RPMI8226 (cell line): ENCODE measurements around the gene GMDS.
"Not testable (repeated sequence)": the region's sequence is repeated elsewhere in the genome, so short reads cannot be mapped to it uniquely, and the experiment has no call there.

Experiments used
- DNase-seq: peaks from one replicate; pipeline ENCODE4 v3.0.0-alpha.2; 2015

GMDS gene

DNA sequence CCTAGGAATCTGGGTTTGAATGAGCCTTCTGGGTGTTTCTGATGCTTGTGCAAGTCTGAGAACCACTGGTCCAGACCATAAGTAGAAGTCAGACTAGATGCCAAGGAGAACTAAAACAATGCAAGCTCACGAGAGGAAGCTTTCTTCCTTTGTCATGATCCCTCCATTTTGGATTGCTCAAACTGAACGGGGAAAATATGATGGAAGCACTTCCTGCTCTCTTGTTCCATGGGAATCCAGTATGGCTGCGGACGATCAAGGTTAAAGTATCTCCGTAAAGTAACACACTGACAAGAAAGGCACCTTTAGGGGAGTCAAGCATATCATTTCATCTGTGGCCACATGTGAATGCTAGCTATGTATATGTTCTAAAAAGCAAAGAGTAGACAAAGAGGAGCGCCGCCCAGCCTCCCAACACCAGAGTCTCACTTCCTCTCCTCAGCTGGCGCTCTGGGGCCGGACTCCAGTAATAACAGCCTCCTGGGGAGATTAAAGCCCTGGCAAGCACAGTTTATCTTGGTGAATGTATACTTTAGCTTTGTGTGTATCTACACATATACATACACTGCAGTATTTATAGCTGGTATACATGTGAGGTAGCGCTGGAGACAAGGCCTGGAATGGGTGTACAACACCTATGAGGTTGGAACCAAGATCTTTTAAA, 547.6 kb downstream of the GMDS start:
- no peak for DNase-seq

DNA sequence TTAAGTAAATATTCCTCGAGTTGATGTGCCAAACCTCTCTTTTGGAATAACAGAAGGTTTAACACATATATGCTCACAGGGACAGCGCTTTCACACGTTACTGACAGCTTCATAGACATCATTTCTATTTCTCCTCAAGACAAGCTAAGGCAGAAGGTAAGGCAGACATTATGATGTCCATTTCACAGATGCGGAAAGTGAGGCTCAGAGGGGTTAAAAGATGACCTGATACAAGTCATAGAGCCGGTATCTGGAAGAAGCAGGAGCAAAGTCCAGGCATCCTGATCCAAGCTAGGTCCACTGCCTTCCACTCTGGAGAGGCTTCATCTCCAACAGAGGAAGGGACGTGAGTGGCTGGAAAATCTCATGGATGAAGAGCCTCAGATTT, 548.9 kb downstream of the GMDS start:
- no peak for DNase-seq

DNA sequence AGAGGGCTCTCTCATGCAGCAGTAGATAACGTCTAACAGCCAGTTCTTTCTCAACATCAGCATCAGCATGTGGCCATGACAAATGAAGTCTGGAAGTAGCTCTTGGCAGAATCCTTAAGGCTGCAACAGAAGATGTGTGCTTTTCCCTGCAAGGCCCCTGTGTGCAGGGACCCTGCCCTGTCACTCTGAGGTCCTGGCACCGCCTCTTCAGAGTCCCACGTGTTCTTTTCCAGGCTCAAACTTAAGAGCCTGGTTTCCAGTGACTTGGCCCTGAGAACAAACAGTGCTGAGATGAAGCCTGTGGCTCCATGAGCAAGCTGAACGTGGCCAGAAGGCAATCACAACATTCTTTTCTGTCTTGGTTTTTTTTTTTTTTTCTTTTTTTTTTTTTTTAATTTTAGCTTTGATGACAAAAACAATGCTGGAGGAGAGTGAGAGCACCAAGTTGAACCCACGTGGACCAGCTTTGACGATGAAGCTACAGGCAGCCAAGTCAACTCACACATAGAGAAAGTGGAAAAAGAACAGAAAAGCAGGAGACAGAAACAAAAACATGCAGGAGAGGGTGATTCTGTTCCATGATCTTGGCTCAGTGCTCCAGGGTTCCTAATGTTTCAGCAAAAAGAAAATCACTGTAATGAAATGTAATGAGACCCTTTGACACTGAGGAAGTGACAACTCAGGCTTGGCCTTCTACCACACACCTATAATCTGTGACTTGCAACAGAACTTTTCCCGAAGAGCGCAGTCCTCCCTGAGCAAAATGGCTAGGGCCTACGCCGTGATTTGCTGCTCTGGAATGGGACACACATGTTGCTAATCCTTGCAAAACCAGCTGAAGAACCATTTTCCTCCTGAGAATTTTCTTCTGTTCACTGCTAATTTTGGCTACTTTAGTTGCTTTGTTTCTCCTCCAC, 549.6 kb downstream of the GMDS start:
- DNase-seq = no peak

DNA sequence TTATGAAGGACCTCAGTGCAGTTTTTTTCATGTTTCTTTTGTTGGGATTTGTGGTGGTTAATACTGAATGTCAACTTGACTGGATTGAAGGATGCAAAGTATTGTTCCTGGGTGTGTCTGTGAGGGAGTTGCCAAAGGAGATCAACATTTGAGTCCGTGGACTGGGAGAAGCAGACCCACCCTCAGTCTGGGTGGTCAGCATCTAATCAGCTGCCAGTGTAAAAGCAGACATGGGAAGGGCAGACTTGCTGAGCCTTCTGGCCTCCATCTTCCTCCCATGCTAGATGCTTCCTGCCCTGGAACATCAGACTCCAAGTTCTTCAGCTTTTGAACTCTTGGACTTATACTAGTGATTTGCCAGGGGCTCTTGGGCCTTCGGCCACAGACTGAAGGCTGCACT, 553.6 kb downstream of the GMDS start:
- DNase-seq = not testable (repeated sequence)

DNA sequence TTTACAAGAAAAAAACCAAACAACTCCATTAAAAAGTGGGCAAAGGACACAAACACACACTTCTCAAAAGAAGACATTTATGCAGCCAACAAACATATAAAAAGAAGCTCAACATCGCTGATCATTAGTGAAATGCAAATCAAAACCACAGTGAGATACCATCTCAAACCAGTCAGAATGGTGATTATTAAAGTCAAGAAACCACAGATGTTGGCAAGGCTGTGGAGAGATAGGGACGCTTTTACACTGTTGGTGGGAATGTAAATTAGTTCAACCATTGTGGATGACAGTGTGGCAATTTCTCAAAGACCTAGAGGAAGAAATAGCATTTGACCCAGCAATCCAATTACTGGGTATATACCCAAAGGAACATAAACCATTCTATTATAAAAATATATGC, 554.7 kb downstream of the GMDS start:
- DNase-seq = not testable (repeated sequence)

DNA sequence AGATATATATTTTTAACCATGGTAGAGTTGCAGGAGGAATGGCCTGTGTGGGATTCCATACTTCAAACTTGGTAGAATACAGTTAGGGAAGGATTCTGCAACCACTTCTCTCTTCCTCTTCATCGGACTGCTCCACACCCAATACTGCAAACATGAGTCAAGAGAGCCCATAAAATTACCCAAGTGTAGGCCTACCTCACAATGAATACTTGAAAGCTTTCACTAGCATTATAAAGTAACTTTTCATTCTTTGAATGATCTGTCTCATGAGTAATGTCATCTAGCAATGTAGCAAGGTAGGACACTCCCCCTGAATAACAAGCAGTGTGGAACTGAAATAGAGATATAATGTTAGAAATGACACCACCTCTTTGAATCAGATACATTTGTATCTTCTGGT, 556.3 kb downstream of the GMDS start:
- no peak for DNase-seq

DNA sequence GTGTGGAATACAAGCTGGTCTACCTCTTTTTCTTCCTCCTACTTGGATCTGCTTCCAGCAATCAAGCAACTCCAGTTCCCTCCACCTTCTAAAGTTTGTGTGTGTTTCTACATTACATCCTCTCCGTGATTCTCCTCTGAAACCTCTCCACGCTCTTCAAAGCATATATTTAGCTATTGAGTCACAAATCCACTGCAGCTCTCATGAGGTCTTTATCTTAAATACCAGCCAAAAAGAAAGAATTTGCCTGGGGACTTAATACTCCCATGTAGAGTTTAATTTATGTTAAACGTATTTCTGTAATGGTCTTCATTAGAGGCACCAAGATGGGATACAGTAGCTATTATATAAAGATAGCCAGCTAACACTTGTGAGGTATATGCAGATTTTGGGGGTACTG, 557.0 kb downstream of the GMDS start:
- no peak for DNase-seq

DNA sequence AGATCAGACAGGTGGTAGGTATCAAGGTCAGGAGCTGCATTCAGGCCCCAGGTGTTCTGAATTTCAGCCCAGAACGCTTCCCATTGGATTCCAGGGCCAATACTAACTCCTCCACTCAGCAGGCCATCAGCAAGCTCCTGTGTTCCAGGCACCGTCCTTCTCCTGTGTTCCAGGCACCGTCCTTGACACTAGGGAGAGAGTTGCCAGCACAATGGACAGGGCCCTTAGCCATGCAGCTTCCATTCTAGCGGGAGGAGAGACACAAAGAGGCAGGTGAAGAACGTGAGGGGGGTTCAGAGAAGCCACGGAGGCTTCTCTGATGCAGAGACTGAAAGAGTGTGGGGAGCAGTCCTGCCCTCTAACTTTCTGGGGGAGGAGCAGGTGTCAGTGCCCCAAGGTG, 558.0 kb downstream of the GMDS start:
- DNase-seq = no peak

DNA sequence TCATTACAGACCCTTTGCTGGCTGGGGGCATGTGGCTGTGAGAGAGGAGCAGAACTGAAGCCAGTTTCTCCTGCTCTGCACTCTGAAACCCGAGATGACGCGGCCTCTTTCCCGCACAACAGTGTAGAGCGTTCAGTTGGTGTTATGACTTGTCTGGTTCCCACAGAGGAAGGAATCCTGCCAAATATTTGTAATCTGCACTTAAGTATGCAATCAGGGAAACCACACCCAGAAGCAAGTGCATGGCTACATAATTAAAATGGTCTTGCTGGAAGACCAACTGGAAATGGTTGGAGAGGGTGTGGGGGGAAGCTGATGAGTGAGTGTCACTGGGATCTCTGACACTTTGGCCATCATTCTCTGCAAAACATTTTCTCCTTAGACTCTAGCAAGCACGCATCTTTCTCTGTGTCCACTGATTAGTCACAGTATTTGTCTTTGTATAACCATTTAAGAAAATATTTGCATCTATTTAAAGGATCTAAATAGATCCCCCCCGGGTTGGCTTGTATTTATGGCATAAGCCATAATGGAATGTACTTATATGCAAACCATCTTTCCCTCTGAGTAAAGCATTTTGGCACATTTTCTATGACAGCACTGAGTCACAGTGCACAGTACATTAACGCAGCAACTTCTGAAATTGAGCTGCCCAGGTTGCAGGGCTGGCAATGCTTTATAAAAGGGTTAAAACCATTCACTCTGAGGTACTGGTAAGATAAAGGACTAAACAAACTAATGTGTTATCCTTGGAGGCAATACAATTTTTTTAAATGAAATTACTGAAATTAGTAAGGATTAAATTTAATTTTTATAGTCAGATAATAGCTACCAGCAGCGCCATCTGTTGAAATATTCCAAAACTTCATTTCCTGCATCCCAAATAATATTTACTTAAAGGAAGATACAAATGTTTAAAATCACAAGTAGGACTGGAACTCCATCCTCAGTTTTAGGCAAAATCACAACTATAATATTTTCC, 559.0 kb downstream of the GMDS start:
- DNase-seq = no peak

DNA sequence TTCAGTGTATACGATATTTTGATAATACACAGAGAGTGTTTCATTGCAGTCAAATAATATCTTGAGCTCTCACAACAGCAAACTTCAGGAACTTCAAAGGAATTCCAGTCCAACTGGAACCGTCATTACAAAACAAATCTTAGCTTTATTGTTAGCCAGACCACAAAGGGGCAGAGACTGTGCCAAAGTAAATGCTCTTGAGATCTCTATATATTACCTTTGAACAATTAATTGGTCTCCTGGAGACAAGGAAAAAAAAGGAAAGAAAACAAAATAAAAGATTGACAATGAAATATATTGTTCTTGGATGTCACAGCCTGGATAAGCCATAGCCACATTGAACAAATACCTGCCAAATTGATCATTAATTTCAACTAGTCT, 565.7 kb downstream of the GMDS start:
- no peak for DNase-seq

DNA sequence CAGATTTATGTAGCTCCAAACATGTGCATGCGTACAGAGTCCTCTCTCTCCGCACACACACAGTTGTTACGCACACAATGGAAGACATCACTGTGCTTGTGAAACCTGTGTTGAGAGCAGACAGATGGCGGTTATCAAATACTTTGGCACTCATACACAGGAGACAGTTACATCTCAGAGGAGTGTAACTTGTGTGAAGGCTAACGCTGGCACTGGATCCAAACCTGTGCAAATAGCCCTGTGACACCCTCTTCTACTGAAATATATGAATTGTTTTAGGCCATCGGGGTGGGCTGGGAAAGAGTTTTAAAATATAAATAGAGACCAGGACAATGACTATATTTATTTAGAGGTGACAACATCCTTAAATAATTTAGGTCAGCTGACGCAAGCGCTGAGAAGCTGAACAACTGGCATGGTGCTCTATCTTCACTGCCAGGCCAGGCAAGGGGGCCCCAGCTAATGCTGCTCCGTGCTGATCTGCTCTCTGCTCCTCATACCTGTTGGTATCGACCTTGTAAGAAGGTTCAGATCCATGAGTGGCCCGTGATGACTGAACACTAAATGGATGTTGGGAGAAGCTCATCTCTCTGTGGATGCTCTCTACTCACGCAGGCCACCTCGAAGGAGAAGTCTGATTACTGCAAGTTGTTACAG, 566.2 kb downstream of the GMDS start:
- no peak for DNase-seq

DNA sequence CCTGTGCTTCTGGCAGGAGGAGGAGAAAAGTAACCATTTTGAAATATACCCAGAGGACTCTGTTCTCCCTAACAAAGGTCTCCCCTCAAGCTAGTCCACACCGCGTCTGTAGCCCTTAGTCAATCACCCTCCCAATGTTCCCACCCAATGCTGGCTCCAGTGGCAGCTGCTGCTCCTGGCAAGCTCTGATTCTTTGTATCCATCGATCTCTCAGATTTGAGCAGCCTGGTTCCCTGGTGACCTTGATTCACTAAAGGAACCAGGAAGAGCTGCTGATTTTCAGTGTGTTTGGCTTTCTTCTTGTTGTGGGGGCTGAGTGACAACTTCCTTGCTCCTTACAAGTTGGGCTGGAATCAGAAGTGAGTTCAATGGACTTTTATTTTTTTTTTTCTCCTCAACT, 567.2 kb downstream of the GMDS start:
- no peak for DNase-seq

DNA sequence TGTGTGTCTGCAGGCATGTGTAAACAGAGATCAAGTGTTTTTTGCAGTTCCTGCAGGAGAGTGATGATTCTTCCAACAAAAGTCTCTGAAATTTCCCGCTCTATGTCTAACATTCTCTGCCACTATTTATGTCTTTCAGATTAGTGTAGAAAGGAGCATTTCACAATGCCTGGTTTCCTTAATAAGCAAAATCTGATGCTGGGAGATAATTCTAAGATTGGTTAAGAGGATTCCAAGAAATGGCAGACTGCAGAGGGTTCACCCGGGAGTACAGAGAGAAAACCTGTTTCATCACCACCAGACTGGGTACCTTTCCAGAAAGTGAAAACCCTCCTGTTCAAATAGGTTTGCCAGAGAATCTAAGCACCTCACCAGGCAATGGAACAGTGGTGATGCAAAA, 573.0 kb downstream of the GMDS start:
- no peak for DNase-seq

DNA sequence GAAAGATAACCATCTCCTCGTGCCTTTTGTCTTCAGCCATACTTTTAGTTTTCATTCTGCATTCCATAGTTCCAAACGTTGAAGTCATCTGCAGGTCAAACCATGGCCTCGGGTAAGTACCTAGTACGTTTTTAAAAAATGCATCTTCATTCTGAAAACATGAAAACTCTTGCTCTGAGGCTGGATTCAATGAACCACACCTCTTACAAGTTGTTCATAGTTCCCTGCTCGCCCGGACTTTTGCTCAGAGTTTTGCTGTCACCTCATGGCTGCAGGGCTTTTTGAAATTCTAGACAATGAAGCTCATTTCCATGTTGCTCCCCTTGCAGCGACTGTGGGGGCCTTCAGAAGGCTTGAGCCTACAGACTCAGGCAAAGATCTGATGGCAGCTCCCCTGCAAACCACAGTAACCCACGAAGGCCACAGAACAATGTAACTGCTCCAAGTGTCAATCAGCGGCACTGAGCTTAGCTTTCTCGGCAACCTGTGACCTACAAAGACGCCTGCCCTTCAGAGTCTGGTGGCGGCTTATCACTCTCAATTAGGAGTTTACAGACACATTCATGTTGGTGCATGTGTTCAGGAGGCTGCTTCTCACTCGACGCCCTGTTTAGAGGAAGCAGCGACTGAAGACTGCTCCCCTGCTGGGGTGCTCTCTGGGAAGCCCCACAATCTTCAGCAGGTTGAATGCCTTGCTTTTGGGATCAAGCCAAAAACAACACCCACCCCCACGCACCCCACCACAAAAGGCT, 574.5 kb downstream of the GMDS start:
- no peak for DNase-seq

DNA sequence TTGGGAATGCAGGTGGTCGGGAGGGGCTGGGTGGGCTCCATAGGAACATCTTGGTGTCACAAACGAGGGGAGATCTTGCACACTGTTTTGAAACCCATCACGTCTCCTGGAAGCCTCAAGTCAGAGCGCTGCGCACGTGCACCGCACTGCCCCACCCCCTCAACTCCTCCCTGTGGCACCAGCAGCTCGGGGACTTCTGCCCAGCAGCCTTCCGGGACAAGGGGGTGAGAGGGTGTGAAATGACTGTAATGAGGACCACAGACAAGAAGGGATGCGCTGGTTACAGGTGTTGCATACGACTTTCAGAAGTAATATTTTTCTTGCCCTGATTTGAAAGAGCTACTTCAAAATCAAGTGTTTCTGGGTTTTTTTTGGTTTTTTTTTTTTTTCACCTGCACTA, 575.4 kb downstream of the GMDS start:
- DNase-seq = no peak

DNA sequence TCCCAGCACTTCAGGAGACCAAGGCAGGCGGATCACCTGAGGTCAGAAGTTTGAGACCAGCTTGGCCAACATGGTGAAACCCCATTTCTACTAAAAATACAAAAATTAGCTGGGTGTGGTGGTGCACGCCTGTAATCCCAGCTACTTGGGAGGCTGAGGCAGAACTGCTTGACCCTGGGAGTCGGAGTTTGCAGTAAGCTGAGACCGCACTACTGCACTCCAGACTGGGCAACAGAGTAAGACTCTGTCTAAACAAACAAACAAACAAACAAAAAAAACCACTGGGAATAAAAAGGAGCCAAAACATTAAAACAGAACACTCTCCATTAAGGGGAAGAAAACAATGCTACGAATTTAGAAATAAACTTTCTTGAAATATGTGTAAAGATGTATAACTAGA, 576.9 kb downstream of the GMDS start:
- not testable (repeated sequence) for DNase-seq

DNA sequence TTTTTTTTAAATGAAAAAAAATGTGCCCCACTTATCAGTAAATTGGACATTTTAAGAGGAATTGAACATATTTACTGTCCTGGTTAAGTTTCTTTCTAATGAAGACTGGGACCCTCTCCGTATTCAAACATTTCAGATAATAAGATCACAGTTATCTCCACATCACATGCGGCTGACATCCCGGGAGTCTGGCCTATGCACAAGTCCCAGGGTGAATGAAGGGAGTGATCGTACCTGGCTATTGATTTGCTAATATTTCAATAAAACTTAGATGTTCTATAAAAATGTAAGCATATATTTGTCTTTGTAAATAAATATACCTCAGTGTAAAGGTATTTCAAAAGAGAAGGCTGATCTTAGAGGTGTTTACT, 577.6 kb downstream of the GMDS start:
- no peak for DNase-seq

DNA sequence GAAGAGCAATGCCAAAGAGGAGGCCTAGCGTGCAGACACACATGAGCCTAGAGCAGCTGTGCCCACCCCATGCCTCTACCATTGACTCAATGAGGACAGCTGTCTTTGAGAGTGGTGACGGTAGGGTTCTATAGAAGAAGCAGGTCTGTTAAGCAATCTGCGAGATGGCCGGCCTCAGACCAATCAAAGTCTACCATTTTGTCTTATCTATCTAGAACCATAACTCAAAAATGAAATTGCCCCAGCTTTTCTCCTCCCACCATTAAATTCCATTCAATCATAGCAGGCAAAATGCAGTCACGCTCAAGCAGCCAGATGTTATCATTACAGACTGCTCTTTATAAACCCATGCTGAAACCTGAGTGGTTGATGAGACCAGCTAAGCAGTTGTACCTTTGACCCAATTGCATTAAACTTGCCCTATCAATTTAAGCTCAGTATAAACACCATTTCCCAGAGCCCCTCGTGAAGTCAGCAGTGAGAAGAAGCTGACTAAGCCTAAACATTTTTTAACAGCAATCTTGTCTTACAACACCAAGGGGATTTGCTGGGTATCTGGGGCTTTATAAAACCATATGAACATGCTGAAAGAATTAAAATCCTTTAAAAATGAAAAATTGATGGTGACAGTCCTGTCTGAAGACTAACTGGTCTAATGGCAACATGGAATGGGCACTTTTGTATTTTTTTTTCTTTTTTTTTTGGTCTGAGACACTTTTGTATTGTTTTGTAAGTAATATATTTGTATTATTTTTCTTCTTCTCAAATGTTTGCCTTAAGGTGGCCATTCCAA, 578.2 kb downstream of the GMDS start:
- DNase-seq = no peak

DNA sequence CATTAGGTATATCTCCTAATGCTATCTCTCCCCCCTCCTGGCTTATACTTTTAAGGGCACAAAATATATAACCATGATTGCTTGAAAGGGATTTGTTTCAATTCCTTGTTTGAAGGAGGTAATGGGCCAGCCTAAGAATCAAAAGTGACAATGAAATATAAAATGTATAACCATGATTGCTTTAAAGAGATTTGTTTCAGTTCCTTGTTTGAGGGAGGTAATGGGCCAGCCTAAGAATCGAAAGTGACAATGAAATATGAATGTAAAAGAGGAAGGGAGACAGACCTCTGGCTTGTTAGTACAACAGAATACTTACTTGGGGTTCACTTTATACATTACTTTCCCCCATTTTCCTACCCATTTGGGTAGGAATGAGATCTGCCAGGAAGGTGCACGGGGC, 580.2 kb downstream of the GMDS start:
- DNase-seq = peak; percentile 69

DNA sequence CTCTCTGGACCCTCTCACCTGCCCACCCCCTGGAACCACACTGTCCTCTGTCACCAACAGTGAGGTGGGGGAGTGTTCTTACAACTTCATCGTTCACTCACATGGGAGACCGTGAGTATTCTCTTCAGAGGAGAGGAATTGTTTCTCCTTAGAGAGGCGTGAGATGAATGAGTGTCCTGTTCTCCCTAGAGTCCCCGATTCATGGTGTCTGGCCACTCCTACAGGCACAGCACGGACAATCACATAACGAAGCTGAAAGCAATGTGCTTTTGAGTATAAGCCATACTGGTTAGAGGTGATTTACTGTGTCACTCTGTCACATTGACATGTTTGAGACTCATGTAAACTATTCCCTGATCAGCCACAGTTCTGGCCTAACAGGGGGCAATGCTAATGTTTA, 581.1 kb downstream of the GMDS start:
- no peak for DNase-seq

DNA sequence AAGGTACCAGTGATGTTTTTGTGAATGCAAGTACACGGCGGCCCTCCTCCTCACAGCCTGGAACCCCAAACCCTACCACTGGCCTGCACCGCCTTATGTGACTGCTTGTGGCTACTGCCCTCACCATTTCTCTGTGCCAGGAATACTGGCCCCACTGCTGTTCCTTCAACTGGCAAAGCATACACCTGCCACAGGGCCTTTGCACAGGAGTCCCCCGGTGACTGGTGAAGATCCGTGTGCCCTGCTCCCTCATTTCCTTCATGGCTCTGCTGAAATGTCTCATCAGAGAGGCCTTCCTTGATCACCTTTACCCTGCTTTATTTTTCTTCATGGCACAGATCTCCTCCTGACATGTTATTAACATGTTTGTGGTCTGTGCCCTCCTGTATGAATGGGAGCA, 581.9 kb downstream of the GMDS start:
- no peak for DNase-seq
